HG02840 (cell line): Measurements from ENCODE around the gene SNTB2.

ENCODE experiments used
- ATAC-seq: cut with Tn5 transposase; IDR thresholded peaks from one replicate; pipeline ENCODE4 v1.9.1; 2021; ENCODE audit warnings: mild to moderate bottlenecking, moderate library complexity, moderate number of reproducible peaks; ENCODE audit not compliant: unreplicated experiment, low FRiP score

Gene SNTB2

DNA sequence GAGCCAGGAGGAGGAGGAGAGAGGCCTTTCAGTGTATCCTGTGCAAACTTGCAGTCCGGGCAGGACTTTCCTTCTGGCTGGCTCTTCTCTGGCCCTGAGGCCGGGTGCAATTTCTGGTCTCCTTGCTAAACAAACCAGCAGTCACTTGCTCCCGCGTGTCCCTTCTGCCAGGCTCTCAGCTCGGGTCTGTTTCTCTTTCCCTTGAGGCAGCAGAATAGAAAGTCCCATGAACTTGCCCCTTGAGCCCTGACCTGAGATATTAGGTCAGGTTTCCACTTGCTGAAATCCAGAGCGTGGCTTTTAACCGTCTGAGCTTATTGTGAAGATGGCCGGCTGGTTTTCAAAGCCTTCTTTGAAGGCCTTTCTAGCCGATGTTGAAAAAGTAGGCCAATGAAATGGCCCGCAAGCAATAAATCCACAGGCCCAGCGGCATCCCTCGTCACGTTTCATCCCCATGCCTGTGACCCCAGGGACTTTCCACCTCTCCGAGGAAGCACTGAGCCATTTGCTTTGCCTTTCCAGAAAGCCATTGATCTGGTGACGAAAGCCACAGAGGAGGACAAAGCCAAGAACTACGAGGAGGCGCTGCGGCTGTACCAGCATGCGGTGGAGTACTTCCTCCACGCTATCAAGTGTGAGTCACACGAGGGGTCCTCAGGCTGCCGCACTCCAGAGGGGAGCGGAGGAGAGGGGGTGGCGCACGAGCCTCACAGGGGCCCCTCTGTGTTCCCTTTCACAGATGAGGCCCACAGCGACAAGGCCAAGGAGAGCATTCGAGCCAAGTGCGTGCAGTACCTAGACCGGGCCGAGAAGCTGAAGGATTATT, 128.7 kb downstream of the SNTB2 start:
- no peak for ATAC-seq

DNA sequence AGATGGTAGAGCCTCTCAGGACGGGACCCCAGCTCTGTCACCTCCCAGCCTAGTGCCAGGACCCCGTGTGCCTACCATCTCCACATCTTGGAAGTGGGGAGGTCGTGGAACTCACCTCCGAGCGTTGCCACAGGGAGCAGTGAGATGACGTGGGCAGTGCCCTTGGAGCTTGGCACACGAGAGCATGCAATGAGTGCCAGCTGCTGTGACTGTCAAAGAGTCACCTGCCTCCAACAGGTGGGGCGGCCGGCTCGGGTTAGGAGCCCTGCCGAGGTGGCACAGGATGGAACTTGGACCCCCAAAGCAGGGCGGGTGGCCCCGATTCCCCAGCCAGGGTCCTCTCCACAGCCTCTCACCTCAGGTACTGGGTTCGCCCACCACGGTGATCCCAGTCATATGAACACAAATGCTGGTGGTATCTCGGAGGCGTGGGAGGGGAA, 129.7 kb downstream of the SNTB2 start:
- no peak for ATAC-seq

DNA sequence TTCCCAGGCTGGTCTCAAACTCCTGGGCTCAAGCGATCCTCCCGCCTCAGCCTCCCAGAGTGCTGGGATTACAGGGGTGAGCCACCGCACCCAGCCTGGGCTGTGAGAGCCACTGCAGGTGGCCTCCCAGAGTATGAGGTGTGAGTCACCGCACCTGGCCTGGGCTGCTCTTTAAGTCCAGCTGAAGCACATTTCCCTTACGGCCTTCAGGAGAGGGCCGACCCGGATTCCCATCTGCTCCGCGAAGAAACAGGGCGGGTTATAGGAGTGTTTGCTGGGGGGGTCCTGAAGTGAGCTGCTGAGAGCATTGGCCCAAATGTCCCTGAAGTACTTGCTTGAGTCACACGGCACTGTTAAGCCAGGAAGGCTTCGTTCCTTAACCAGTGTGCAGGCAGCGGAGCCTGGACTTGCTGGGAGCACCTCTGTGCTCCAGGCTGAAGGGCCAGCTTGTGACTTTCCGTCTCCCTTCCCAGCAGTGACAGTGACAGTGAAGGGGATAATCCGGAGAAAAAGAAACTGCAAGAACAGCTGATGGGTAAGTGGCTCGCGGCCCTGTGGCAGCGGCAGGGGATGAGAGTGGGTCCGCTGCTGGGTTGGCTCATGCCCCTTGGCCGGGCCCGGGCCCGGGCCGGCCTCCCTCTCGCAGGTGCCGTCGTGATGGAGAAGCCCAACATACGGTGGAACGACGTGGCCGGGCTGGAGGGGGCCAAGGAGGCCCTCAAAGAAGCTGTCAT, 131.4 kb downstream of the SNTB2 start:
- no peak for ATAC-seq

DNA sequence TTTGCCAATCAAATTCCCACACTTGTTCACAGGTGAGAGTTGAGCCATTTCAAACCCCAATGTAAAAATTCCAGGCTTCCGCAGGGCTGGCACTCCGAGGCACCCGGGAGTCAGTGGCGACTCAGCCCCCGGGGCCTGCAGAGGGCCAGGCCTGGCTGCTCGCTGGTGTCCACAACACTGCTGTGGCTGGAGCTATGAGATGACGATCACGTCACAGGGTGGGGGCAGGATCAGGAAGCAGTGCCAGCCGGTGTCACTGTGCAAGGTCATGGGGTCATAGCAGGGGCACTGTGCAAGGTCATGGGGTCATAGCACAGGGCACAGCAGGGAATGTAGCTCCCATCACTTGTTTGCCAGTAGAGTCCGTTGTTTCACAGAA, 131.9 kb downstream of the SNTB2 start:
- ATAC-seq, result no peak

DNA sequence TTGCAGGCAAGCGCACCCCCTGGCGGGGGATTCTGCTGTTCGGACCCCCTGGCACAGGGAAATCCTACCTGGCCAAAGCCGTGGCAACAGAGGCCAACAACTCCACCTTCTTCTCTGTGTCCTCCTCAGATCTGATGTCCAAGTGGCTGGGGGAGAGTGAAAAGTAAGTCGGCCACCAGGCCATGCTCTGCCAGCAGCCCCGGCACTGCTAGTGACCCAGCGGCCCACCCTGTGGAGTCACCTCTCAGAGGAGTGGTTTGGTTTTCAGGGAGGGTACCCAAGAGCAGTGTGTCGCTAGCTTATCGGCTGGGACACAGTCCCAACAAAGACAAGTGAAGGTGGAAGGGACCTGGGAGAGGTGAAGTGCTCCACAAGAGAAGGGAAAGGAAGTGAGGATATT, 132.4 kb downstream of the SNTB2 start:
- no peak for ATAC-seq

DNA sequence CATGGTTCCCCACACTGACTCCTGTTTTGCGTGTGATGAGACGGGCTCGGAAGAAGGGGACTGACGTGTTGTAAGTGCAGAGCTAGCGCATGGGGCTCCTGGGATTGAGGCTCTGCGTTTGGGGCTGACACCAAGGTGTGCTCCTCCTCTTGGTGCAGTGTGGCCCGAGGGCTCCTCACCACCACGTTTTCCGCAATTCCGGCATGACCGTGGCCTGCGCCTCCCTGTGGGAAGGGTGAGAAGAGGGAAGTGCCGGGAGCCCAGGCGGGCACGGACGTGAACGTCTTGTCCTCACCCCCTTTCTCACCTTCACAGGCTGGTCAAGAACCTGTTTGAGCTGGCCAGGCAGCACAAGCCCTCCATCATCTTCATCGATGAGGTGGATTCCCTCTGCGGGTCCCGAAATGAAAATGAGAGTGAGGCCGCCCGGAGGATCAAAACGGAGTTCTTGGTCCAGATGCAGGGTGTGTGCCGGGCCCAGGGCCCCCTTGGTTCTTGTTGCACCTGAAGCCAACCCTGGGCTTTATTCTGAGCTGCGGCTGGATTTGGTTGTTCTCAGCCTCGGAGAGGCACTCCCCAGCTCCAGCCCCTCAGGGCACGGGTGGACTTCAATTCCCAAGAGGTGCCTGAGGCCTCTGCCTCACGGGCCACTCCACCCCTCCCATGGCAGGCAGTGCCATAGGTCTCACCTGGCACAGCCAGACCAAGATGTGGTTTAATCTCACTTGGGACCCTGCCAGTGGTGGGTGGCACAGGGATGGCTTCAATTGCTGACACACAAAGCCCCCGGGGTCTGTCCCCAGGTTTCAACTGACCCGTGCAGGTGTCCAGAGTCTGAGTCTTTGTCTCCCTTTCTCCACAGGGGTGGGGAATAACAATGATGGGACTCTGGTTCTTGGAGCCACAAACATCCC, 133.1 kb downstream of the SNTB2 start:
- ATAC-seq, result no peak

DNA sequence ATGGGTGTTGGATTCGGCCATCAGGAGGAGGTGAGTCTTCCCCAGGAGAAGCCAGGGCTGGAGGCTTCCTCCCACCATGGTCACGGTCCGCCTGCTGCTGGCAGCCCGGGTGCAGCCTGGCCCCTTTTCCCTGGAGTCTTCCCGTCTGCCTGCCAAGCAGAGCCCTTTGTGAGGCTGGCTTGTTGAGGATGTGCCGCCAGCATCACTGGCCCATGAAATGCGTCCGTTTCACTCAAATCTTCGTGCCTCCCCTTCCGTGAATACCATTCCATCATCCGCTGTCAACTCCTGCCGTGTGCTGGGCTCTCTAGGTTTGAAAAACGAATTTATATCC, 133.7 kb downstream of the SNTB2 start:
- no peak for ATAC-seq

DNA sequence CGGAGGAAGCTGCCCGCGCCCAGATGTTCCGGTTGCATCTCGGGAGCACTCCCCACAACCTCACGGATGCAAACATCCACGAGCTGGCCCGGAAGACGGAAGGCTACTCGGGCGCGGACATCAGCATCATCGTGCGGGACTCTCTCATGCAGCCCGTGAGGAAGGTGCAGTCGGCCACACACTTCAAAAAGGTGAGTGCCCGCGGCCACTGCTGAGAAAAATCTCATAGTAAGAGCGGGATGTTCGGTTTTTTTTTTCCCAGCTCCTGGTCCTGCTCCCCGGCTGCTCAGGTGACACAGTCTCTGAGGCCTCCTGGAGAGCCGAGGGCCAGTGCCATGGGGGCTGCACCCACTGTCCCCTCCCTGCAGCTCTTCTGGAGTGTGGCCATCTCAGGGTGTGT, 134.1 kb downstream of the SNTB2 start:
- ATAC-seq, result no peak

DNA sequence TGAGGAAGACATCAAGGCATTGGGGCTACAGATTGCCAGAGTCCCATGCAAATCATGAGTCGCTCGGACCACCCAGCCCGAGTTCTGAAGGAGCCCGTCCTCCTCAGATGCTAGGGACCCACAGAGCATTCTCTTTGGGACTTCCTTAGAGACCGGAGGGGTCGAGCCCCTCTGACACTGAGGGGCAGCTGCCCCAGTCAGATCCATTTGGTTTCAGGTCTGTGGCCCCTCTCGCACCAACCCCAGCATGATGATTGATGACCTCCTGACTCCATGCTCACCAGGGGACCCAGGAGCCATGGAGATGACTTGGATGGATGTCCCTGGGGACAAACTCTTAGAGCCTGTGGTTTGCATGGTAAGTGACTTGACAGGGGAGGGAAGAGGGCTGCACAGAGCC, 135.4 kb downstream of the SNTB2 start:
- no peak for ATAC-seq

DNA sequence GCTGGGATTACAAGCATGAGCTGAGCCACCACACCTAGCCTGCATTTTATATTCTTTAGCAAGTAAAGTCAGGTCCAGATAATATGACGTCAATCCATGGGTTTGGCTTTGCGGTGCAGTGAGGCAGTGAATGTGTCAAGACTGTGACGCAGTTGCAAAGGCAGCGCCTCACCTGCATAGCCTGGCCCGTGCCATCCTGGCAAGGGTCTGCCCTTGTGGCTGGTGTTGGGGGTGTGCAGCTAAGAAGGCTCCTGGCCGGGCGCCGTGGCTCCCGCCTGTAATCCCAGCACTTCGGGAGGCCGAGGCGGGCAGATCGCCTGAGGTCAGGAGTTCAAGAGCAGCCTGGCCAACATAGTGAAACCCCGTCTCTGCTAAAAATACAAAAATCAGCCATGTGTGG, 136.5 kb downstream of the SNTB2 start:
- ATAC-seq, result no peak

DNA sequence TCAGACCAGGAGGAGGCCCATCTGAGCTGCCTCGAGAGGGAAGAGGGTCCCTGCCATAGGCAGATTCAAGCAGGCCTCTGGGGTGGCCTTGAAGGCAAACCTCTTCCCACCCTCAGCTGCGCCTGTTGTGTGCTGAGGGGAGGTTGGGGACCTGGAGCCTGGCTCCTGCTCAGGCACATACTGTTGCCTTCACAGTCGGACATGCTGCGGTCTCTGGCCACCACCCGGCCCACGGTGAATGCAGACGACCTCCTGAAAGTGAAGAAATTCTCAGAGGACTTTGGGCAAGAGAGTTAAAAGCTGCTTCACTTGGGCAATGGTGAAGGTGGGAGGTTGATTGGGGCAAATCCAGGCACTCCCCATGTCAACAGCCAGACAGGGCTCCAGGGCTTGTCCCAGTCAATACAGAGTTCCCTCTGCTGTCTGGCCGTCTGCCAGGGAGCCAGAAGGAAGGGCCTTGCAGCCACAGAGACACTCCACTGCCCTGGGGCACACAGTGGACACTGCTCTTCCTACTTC, 137.1 kb downstream of the SNTB2 start:
- no peak for ATAC-seq

DNA sequence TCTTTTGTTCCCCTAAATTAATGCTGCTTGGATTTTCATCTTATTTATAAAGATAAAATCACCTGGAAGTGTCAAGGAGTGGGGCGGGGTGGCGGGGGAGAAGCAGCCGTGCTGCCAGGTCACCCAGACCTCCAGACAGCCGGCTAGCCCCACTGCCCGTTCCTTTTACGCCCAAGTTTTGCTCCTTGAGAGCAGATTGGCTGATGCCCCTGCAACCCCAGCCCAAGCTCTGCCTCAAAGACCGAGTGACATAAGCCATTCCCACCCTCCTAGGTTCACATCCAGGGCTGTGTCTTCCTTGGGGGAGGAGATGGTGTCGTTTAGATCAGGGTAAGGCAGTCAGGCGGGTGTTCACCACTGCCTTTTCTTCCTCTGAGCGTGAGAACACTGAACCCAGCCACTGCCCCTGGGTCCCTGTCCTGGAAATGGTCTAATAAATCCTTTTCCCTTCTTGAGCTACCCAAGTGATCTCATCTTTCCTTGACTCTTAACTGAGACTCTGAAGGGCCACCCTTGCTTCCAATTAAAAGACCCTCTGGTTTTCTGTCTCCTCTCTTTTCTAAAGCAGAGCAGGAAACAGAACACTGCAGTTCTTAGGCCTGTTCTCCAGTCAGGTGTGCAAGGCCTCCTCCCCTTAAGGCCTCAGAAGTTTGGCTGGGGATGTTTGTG, 137.8 kb downstream of the SNTB2 start:
- ATAC-seq, result no peak

DNA sequence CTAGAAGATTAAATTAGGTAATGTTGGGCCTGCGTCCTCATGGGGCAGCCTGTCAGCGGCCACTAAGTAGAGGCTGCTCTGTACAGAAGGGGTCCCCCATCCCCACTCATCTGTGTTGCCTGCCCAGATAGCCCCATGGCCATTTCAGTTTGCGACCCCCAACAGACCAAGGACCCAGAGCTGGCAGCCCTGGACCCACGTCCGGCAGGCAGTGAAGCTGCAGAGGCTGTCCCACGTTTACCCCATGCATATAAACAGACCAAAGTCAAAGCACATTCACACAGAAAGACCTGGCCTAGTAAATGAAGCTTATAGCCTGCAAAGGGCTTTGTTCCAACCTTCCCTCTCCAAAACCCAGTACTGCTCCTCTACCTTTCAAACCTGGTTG, 138.8 kb downstream of the SNTB2 start:
- ATAC-seq, result no peak

DNA sequence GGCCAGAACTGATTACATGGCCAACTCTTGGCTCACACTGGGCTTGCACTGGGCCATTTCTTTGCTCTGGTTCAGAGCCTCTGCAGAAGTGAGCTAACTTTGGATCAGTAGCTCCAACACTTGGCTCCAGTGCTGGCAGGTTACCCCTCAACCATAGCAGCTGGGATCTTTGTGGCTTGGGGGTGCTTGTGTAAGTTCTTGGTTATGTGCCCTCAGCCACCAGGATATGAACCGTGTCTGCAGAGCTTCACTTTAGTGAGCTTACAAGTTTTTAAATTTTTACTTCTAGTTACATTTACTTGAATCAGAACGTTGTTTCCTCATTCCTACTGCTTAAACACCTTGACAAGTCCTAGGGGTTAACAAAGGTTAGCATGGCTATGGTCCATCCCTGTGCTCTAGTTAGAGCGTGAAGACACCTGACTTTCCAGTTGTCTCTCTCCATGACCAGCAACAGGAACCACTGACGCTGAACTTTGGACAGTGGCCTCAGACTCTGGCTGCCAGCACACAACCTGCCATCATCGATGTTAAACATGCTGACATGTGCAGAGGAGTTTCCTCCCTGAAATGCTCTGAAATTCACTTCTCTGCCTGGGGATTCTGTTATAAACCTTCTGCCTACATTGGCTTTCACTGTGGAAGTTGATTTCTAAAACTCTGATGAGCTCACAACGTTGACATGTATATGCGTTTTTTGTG, 139.4 kb downstream of the SNTB2 start:
- no peak for ATAC-seq

DNA sequence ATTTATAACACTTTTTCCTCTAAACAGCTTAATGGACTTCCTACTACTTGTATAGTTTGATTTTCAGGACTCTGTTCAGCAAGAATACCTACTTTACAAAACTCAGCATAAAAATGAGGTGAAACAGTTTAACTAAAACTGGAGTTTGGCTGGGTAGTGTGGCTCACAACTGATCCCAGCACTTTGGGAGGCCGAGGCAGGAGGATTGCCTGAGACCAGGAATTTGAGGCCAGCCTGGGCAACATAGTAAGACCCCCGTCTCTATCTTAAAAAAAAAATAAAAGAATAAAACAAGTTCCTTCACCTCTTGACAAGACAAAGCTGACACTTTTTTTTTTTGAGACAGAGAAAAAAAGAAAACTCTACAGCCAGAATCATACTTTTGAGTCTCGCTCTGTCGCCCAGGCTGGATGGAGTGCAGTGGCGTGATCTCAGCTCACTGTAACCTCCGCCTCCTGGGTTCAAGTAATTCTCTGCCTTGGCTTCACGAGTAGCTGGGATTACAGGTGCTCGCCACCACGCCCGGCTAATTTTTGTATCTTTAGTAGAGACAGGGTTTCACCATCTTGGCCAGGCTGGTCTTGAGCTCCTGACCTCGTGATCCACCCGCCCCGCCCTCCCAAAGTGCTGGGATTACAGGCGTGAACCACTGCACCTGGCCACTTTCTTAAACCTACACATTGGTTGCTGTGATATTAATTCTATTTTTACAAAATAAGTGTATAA, 140.8 kb downstream of the SNTB2 start:
- no peak for ATAC-seq

DNA sequence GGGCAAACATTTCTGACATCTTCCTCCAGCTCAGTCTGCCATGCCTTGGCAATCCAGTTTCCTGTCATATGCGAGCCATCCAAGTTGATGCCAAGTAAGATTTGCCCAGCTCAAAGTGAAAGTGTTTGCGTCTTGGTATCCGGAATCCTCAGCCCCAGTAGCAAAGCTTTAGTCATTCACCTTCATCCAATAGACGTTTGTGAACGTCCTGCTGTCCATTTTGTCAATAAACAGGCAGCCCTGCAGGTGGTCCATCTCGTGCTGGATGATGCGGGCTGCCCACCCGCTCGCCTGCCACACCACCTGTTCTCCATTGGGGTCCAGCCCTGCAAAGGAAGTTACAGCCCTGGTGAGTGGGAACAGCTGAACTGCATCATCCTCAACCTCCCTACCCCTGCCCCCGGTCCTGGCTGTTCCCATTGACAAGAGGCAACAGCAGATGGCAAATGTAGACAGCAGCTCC, 141.9 kb downstream of the SNTB2 start:
- no peak for ATAC-seq

DNA sequence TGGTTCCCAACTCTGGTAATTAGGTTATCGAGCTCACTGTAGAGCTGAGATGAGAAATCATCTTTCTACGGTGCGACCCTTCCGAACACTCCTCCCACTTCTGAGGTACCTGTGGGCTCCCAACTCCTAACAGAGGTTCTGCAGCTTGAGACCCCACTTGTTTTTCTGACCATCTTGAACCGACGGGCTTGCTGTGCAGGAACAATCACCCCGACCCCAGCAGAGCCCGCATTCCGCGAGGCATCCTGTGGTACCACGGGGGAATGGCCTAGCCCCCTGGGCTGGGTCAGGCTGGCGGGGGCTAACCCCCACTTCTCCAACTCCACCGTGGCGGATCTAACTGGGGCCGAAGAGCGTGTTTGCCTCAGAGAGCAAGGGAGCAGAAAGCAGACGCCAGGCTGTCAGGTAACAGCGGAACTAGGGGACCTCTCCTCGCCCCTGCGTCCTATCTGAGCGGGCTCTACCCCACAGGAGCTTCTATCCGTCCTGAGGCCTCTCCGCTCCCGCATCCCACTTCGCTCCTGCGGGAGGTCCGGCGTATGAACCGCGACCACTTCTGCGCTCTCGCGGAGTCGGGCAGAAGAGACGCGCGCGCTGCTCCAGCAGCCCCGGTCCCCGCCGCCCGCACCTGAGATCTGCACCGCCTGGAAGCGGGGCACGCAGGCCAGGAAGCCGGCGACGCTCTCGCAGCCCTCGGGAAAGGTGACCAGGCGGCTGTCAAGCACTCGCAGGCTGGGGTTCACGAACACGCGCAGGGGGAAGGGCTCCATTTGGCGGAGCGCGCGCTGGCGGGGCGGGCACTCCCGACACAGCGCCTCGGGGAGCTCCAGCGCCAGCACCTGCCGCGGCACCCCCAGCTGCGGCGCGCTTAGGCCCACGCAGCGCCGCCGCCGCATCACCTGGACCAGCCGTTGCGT, 142.7 kb downstream of the SNTB2 start:
- ATAC-seq, result peak; percentile 38
